Fibroblast of mammary gland (primary cell): ENCODE results near the gene VSX1.

Experiments used
- DNase-seq: peaks from one replicate; pipeline ENCODE4 v3.0.0-alpha.2; 2010; ENCODE audit warnings: low read depth
- H3K4me3 ChIP-seq: 2 replicates; pipeline ENCODE4 v1.5.1; 2011; ENCODE audit warnings: low read depth, mild to moderate bottlenecking, low read length, moderate library complexity; ENCODE audit not compliant: control insufficient read depth
- CTCF ChIP-seq: conservative IDR thresholded peaks from 2 replicates; pipeline ENCODE4 v1.5.1; 2011; ENCODE audit warnings: low read depth, low read length, inconsistent platforms; ENCODE audit not compliant: control insufficient read depth, insufficient read depth

Gene VSX1

GRCh38 chr20:25039697-25040437, 42.1 kb downstream of the VSX1 start:
- peak; percentile 79 for DNase-seq
- TF ChIP-seq CTCF, result no peak
- H3K4me3 ChIP-seq, result no peak overlapping the region

- TF ChIP-seq CTCF, result no peak
- no peak for DNase-seq
Observed at GRCh38 chr20:25038591-25039015, 43.3 kb downstream of the VSX1 start.

GRCh38 chr20:25038103-25038410, 43.9 kb downstream of the VSX1 start:
- no peak overlapping the region for H3K4me3 ChIP-seq
- no peak for DNase-seq
- no peak for TF ChIP-seq CTCF

More at GRCh38 chr20:25038591-25039015, 43.3 kb downstream of the VSX1 start:
- no peak overlapping the region for H3K4me3 ChIP-seq

GRCh38 chr20:25037288-25038102, 44.4 kb downstream of the VSX1 start:
- DNase-seq, result no peak
- no peak for TF ChIP-seq CTCF
- no peak overlapping the region for H3K4me3 ChIP-seq

- no peak for DNase-seq
- no peak for TF ChIP-seq CTCF
- no peak overlapping the region for H3K4me3 ChIP-seq
Observed at GRCh38 chr20:25036331-25036936, 45.5 kb downstream of the VSX1 start.

- no peak overlapping the region for H3K4me3 ChIP-seq
- no peak for TF ChIP-seq CTCF
- no peak for DNase-seq
Observed at GRCh38 chr20:25035921-25036320, 46.0 kb downstream of the VSX1 start.
